ENCODE measurements around the gene HDAC9. TPM values are rescaled to one million over a fixed set of nuclear protein-coding genes. Genes with fewer than 3 reads are reported as not detected.

The HDAC9 gene
- total RNA-seq (10 to 100 TPM; 20.0 to 62.9 (median 40.3) TPM), polyA plus RNA-seq (1 to 10 TPM; 4.8 to 6.6 TPM)
- long read RNA-seq, donor 1, full-length matches to known transcripts: 2 of 19 reads
- long read RNA-seq, donor 1, partial matches to known transcripts: 8 of 19 reads
- long read RNA-seq, donor 1, other reads (novel, unspliced or antisense): 9 of 19 reads
- long read RNA-seq, donor 2, full-length matches to known transcripts: 2 of 16 reads
- long read RNA-seq, donor 2, partial matches to known transcripts: 5 of 16 reads
- long read RNA-seq, donor 2, other reads (novel, unspliced or antisense): 9 of 16 reads
- long read RNA-seq, donor 3, full-length matches to known transcripts: 3 of 22 reads
- long read RNA-seq, donor 3, partial matches to known transcripts: 6 of 22 reads
- long read RNA-seq, donor 3, other reads (novel, unspliced or antisense): 13 of 22 reads

GRCh38 chr7:18495412-18496340 is at the start of gene HDAC9:
Gene HDAC9, plus strand, starts transcription at chr7:18495749. Its CDS starts 554 bp downstream, at chr7:18496303.
- Histone ChIP-seq H3K27ac (peak within 1 kb of the TSS; percentile 69 to 92 (median 81)), H3K4me3 (peak within 1 kb of the TSS; percentile 25 to 65 (median 58)), H3K27me3 (no peaks in the 10 kb centered on the region), H3K4me1 (peaks cover 0 to 43% (median 15%) of the 10 kb centered on the region in 12 donors), H3K36me3 (no peaks in the 10 kb centered on the region), H3K9me3 (no peaks in the 10 kb centered on the region)
- TF ChIP-seq CTCF (IDR thresholded peaks at IDR 0.05): no peak
- TF ChIP-seq POLR2A (IDR thresholded peaks at IDR 0.05): peak in 1 of 2 donors; percentile 52
- peak; percentile 86 to 95 (median 94) for ATAC-seq
- 2 to 5% (median 3%) methylated on average over 18 of the region's 18 CpGs for WGBS, 4 donors
- peak in 4 of 5 donors; percentile 58 to 73 (median 70) for DNase-seq
- intact Hi-C loops (cut with DNase I): loop anchor here in 8 of 10 donors (1.0 to 10.0 kb wide), 14 partner anchors 49 to 169 kb away; no protein-coding TSS in a partner anchor

DNA sequence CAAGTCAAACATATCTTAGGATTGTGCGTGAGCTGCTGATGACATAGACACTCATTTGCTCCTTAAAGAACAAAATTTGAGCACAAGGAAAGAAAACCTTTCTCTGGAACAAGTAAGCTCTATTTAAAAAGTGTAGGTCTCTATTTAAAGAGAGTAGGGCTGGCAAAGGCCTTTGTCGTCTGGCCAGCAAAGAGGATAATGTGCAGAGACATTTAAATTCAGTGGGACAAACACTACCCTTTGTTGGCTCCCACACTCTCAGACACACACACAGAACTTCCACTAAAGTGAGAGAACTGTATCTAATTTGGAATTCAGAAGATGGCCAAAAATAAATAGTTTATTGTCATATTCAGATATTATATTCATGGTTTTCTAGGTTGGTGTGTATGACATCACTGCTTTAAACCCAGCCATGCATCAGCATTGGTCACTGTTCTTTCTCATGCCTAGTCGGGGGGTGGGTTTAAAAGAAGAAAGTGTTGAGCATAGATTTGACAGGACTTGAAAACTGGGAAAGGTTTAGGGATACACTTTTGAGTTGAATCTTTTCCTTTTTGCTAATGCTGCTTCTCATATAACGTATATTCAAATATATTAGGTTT is 49.5 kb upstream of the HDAC9 start:
- Histone ChIP-seq H3K9me3 (no peaks in the 10 kb centered on the region), H3K36me3 (no peaks in the 10 kb centered on the region), H3K27me3 (no peaks in the 10 kb centered on the region), H3K4me1 (peaks cover 0 to 9% (median 0%) of the 10 kb centered on the region in 12 donors), H3K27ac (peak overlapping the region in 2 of 12 donors; percentile 15 to 25), H3K4me3 (no peak overlapping the region)
- no peak for TF ChIP-seq CTCF (IDR thresholded peaks at IDR 0.05)
- no peak for TF ChIP-seq POLR2A (IDR thresholded peaks at IDR 0.05)
- DNase-seq: no peak
- WGBS, 4 donors: 63 to 66% (median 64%) methylated on average over 4 of the region's 4 CpGs
- peak in 1 of 4 donors; percentile 52 for ATAC-seq
- intact Hi-C loops (cut with DNase I): no loop called here

- no peak for ATAC-seq
Measured at GRCh38 chr7:18450019-18450418, 45.5 kb upstream of the HDAC9 start.

More at GRCh38 chr7:18450019-18450418, 45.5 kb upstream of the HDAC9 start:
- no peaks in the 10 kb centered on the region for H3K36me3 ChIP-seq
- peaks cover 0 to 9% (median 0%) of the 10 kb centered on the region in 12 donors for H3K4me1 ChIP-seq
- no peak for TF ChIP-seq POLR2A (IDR thresholded peaks at IDR 0.05)
- no peak for TF ChIP-seq CTCF (IDR thresholded peaks at IDR 0.05)
- no peaks in the 10 kb centered on the region for H3K27me3 ChIP-seq
- H3K4me3 ChIP-seq: no peak overlapping the region
- no peak for DNase-seq
- H3K9me3 ChIP-seq: no peaks in the 10 kb centered on the region
- intact Hi-C loops (cut with DNase I): no loop called here
- no peak overlapping the region for H3K27ac ChIP-seq
